ENCODE data around the gene FBXO7. TPM values are rescaled to one million over a fixed set of nuclear protein-coding genes. Genes with fewer than 3 reads are reported as not detected.

The FBXO7 gene
- total RNA-seq, 1 experiment from 2014 or later: 47.8 TPM

DNA sequence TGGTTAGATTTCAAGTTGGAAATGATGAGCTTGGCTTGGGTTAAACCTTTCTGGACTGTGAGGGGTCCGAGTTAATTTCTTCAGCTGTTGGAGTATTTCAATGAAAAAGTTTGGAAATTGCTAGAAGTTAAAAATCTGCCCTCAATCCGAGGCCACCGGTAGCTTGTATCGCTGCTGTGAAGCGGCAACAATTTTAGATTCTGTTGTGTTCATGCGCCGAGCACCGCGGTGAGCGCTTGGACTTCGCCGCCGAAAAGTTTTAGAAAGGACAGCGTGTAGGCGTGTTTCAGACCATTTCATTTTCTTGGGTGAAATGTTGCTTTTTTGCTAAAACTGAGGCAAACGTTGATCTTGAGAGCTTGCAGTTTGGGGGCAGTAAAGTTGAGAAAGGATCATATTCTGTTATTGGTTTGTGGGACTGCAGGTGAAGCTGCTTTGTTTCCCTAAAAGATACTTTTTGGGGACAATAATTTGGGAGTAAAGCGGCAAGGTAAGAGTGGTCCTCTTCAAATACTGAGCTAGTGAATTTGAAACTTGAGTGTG lies 928 bp downstream of the FBXO7 start:
- Histone ChIP-seq H3K23ac (ENCODE audit: insufficient read length, low read depth, low read length) (no peak overlapping the region), H3K9me3 (ENCODE audit: control insufficient read depth, low read depth, low read length) (no peaks in the 10 kb centered on the region), H3T11ph (ENCODE audit: low read length) (no peak overlapping the region), H3K27ac (ENCODE audit: insufficient read length, low read depth, low read length) (no peak overlapping the region), H3K23me2 (ENCODE audit: insufficient read length, low read depth, low read length, poor library complexity, severe bottlenecking) (peaks cover 5% of the 10 kb centered on the region), H2AK5ac (ENCODE audit: insufficient read length, low read length) (no peak overlapping the region), H3K56ac (ENCODE audit: insufficient read length, low read depth, low read length) (no peak overlapping the region), H2BK5ac (ENCODE audit: insufficient read length, low read length) (no peak overlapping the region), H3K4me2 (ENCODE audit: insufficient read depth, insufficient read length, low read length) (peak overlapping the region; percentile 87), H2BK20ac (ENCODE audit: low read depth, low read length, poor library complexity, severe bottlenecking) (no peak overlapping the region), H2BK120ac (ENCODE audit: low read depth, low read length, poor library complexity, severe bottlenecking) (no peak overlapping the region), H3K79me1 (ENCODE audit: insufficient read depth, low read depth, low read length, poor library complexity, severe bottlenecking) (peaks cover 5% of the 10 kb centered on the region), H4K8ac (replicated peaks; ENCODE audit: insufficient read length, low read depth, low read length) (no peak overlapping the region), H2BK15ac (ENCODE audit: low read depth, low read length) (no peak overlapping the region), H4K20me1 (ENCODE audit: control insufficient read depth, insufficient read depth, insufficient read length) (no peaks in the 10 kb centered on the region), H3K27me3 (ENCODE audit: insufficient read depth, low read length) (no peaks in the 10 kb centered on the region), H3K4me1 (ENCODE audit: insufficient read depth, low read length) (peaks cover 3% of the 10 kb centered on the region; the same call in 1 of the 2 replicates), H4K91ac (ENCODE audit: insufficient read length, low read depth, low read length) (no peak overlapping the region), H3K14ac (ENCODE audit: insufficient read depth, low read length) (no peak overlapping the region), H2BK12ac (ENCODE audit: insufficient read length, low read depth, low read length) (no peak overlapping the region), H3K4ac (ENCODE audit: low read depth, low read length) (no peak overlapping the region), H3K18ac (ENCODE audit: insufficient read length, low read depth, low read length) (no peak overlapping the region), H3K9ac (ENCODE audit: extremely low read depth, insufficient read length, low read length) (peak overlapping the region; percentile 90), H3K79me2 (ENCODE audit: insufficient read depth, low read length) (peaks cover 7% of the 10 kb centered on the region; the same call in 1 of the 2 replicates), H4K5ac (ENCODE audit: insufficient read length, low read depth, low read length) (no peak overlapping the region), H2AFZ (ENCODE audit: low read length) (peak overlapping the region; percentile 15)
- Mint-ChIP-seq H3K27ac (peak overlapping the region in 2 of 3 experiments; percentile 24 to 90; a peak in 4 of 7 replicates), H3K4me1 (peaks cover 0 to 13% of the 10 kb centered on the region in 2 experiments; a peak in 3 of 4 replicates), H3K27me3 (ENCODE audit: low read depth) (peaks cover 14% of the 10 kb centered on the region), H3K4me3 (peak overlapping the region; percentile 88 to 90), H3K36me3 (ENCODE audit: insufficient read depth in 1 of 3, low read depth in 3 of 3) (peaks cover 0 to 3% (median 3%) of the 10 kb centered on the region in 3 experiments; a peak in 2 of 7 replicates), H3K9me3 (no peaks in the 10 kb centered on the region)
- WGBS (ENCODE audit: extremely low coverage, insufficient read length, low lambda C conversion rate): no CpG with 5 or more reads among the region's 17 CpGs
- DNase-seq: peak; percentile 32
- TF ChIP-seq, protein P1, sequence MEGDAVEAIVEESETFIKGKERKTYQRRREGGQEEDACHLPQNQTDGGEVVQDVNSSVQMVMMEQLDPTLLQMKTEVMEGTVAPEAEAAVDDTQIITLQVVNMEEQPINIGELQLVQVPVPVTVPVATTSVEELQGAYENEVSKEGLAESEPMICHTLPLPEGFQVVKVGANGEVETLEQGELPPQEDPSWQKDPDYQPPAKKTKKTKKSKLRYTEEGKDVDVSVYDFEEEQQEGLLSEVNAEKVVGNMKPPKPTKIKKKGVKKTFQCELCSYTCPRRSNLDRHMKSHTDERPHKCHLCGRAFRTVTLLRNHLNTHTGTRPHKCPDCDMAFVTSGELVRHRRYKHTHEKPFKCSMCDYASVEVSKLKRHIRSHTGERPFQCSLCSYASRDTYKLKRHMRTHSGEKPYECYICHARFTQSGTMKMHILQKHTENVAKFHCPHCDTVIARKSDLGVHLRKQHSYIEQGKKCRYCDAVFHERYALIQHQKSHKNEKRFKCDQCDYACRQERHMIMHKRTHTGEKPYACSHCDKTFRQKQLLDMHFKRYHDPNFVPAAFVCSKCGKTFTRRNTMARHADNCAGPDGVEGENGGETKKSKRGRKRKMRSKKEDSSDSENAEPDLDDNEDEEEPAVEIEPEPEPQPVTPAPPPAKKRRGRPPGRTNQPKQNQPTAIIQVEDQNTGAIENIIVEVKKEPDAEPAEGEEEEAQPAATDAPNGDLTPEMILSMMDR (conservative IDR thresholded peaks at IDR 0.05): no peak

All from H9 (cell line).